Right lobe of liver (tissue), 6 donors: ENCODE data around the gene HCRT. TPM values are rescaled to one million over a fixed set of nuclear protein-coding genes. Genes with fewer than 3 reads are reported as not detected.

Experiments used
- ATAC-seq, 4 donors: fragments of 200-7000 bp; cut with Tn5 transposase; one replicate each; pipeline ENCODE4 v1.9.1; 2020; ENCODE audit warnings: mild to moderate bottlenecking in 4 of 4, moderate library complexity in 4 of 4
- DNase-seq, 3 donors: peaks; one replicate each; pipeline ENCODE4 v3.0.0-alpha.2; 2020
- H3K27ac ChIP-seq, 3 donors: fragments of 200-600 bp; one replicate each; pipeline ENCODE4 v1.8.0; 2022
- H3K27me3 ChIP-seq, 2 donors: fragments of 200-600 bp; one replicate each; pipeline ENCODE4 v1.8.0; 2022
- H3K36me3 ChIP-seq, 4 donors: fragments of 200-600 bp; sonication (generic) in 1 of 4; one replicate each; pipeline versions ENCODE4 v1.5.1 to v1.8.0; 2017 to 2022; ENCODE audit warnings: control low read depth in 1 of 4
- H3K4me1 ChIP-seq, 4 donors: fragments of 200-600 bp; sonication (generic) in 1 of 4; one replicate each; pipeline versions ENCODE4 v1.5.1 to v1.8.0; 2017 to 2022; ENCODE audit warnings: control low read depth in 1 of 4
- H3K4me3 ChIP-seq, 3 donors: fragments of 200-600 bp; one replicate each; pipeline ENCODE4 v1.8.0; 2022
- H3K9me3 ChIP-seq, 4 donors: fragments of 200-600 bp; sonication (generic) in 1 of 4; one replicate each; pipeline versions ENCODE4 v1.5.1 to v1.8.0; 2017 to 2022; ENCODE audit warnings: control low read depth in 1 of 4
- POLR2A ChIP-seq: fragments of 450-650 bp; IDR thresholded peaks from one replicate; pipeline ENCODE4 v1.6.1; 2017; ENCODE audit warnings: antibody characterized with exemption, mild to moderate bottlenecking
- WGBS: methylation state at CpG from one replicate; pipeline ENCODE4 v1.1.6; 2018; ENCODE audit warnings: low coverage, low lambda C conversion rate; ENCODE audit not compliant: insufficient coverage; ENCODE audit errors: missing lambda C conversion rate; 5-methylcytosine and 5-hydroxymethylcytosine counted together
- intact Hi-C, 2 donors: fragments of 100-400 bp; cut with DNase I; formaldehyde crosslinking; loops; one replicate each; pipeline versions ENCODE4 v1.11.2 to v1.14.1; 2022
- total RNA-seq, 6 experiments: library from RNA; depleted of rRNA in 2 of 6; stranded (reverse); fragments of >200 nt in 2 of 6; fragmentation: NEBNext Ultra II Directional in 3 of 6; extraction: Animal tissue kit (Norgen Biotek cat#: 25700) in 3 of 6; gene quantifications; one replicate each; pipeline versions ENCODE4 v1.1.0 to v1.2.4, GENCODE V29; 2016 to 2023
- TF ChIP-seq, protein P1 (sequence below), 4 donors: fragments of 200-600 bp in 3 of 4; fragments of 450-650 bp in 1 of 4; IDR thresholded peaks; one replicate each; pipeline versions ENCODE4 v1.5.1 to v1.8.0; 2016 to 2022; ENCODE audit warnings: antibody characterized with exemption in 4 of 4, mild to moderate bottlenecking in 2 of 4
- donor health status: DM: no; HTN: yes; CAD: no.
- donor health status: DM: no; HTN: no; CAD: no.
- donor health status: DM: no; HTN: no; CAD: no.
- donor health status: DM: no; HTN: yes; CAD: no.
- donor health status: DM: no; HTN: yes; CAD: no.

Gene HCRT
- total RNA-seq, 6 experiments from 2014 or later: not detected

DNA sequence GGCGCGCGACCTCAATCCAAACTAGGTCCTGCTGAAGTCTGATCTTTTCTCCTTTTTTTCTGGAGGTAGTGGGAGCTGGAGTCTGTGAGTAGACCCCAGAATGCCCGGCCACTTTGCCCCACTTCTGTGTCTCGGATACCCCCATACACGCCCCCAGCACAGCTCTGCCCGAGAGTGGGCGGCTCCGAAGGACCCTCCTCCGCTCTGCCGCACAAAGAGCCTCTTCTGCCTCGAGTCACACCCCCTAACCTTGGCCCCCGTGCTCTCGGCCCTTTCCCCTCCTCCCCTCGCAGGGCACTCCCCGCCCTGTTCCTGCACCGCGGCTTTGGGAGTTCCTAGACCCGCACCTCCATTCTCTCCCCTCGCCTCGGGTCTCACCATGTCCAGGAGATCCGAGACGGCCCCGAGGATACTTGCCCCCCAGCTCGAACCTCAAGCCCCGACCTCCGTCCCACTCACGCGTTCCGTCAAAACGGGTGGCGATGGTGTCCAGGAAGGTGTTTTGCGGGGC, 4.8 kb downstream of the HCRT start:
- Histone ChIP-seq H3K4me3 (peak overlapping the region in 2 of 3 donors; percentile 5 to 38), H3K9me3 (no peaks in the 10 kb centered on the region), H3K36me3 (no peaks in the 10 kb centered on the region), H3K27ac (no peak overlapping the region), H3K27me3 (peaks cover 0 to 7% of the 10 kb centered on the region in 2 donors), H3K4me1 (peaks cover 0 to 16% (median 0%) of the 10 kb centered on the region in 4 donors)
- WGBS: 5% methylated on average over 10 of the region's 33 CpGs
- no peak for TF ChIP-seq POLR2A
- DNase-seq (no peak), ATAC-seq (no peak)
- intact Hi-C loops: no loop called here

- peaks cover 0 to 7% of the 10 kb centered on the region in 2 donors for H3K27me3 ChIP-seq
- no peak overlapping the region for H3K4me3 ChIP-seq
- 16% methylated on average over 11 of the region's 20 CpGs for WGBS
- DNase-seq (no peak), ATAC-seq (peak in 3 of 4 donors; percentile 3 to 13 (median 7))
- peaks cover 0 to 16% (median 0%) of the 10 kb centered on the region in 4 donors for H3K4me1 ChIP-seq
- H3K36me3 ChIP-seq: no peaks in the 10 kb centered on the region
- H3K9me3 ChIP-seq: no peaks in the 10 kb centered on the region
- intact Hi-C loops: loop anchor here in 1 of 2 donors (10.0 kb wide), 1 partner anchor 55 kb away; the partner anchor contains the start of genes HSPB9 and KAT2A
- TF ChIP-seq POLR2A: no peak
- TF ChIP-seq, protein P1, sequence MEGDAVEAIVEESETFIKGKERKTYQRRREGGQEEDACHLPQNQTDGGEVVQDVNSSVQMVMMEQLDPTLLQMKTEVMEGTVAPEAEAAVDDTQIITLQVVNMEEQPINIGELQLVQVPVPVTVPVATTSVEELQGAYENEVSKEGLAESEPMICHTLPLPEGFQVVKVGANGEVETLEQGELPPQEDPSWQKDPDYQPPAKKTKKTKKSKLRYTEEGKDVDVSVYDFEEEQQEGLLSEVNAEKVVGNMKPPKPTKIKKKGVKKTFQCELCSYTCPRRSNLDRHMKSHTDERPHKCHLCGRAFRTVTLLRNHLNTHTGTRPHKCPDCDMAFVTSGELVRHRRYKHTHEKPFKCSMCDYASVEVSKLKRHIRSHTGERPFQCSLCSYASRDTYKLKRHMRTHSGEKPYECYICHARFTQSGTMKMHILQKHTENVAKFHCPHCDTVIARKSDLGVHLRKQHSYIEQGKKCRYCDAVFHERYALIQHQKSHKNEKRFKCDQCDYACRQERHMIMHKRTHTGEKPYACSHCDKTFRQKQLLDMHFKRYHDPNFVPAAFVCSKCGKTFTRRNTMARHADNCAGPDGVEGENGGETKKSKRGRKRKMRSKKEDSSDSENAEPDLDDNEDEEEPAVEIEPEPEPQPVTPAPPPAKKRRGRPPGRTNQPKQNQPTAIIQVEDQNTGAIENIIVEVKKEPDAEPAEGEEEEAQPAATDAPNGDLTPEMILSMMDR (IDR thresholded peaks at IDR 0.05): no peak
- H3K27ac ChIP-seq: no peak overlapping the region
These were observed 5.3 kb downstream of the HCRT start for GRCh38 chr17:42179911-42180410.

DNA sequence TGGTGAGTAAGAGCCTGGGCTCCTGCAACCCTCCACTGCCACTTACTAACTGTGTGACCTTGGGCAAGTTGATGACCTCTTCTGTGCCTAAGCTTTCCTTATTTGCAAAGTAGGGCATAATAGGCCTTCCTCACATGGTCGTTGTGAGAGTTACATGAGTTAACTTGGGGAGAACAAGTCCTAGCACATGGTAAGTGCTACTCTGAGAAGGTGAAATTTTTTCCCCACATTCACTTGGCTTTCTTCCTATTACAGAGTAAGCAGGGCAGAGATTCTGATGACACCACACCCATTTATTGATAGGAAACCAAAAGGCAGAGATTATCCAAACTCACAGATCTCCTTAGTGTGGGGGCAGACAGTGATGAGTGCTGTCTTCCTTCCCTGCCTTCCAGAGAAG, 5.9 kb downstream of the HCRT start:
- Histone ChIP-seq H3K4me3 (no peak overlapping the region), H3K36me3 (no peaks in the 10 kb centered on the region), H3K4me1 (peaks cover 0 to 16% (median 0%) of the 10 kb centered on the region in 4 donors), H3K27me3 (peaks cover 0 to 7% of the 10 kb centered on the region in 2 donors), H3K27ac (no peak overlapping the region), H3K9me3 (no peaks in the 10 kb centered on the region)
- 0% methylated on average over 1 of the region's 1 CpG for WGBS
- no peak for ATAC-seq
- intact Hi-C loops: loop anchor here in 1 of 2 donors (10.0 kb wide), 1 partner anchor 55 kb away; the partner anchor contains the start of genes HSPB9 and KAT2A
- no peak for DNase-seq
- TF ChIP-seq POLR2A: no peak

DNA sequence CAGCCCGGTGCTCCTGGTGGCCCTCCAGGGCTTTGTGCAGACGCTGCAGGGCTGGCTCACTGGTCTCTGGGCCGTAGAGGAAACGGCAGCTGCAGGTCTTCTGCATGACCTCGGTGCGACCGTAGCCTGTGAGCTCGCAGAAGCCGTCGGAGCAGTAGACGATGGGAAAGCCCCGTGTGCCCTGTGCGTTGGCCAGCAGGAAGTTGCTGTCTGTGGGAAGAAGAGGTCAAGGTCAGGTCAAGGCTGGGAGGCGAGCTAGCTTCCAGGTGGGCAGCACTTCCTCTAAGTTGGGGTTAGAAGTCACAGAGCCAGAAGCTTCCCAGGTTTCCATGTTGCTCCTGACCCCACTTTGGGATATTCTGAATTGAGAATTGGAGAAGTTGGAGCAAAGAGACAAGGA, 6.4 kb downstream of the HCRT start:
- no peak overlapping the region for H3K27ac ChIP-seq
- H3K4me1 ChIP-seq: peaks cover 0 to 16% (median 0%) of the 10 kb centered on the region in 4 donors
- peaks cover 0 to 7% of the 10 kb centered on the region in 2 donors for H3K27me3 ChIP-seq
- intact Hi-C loops: loop anchor here in 1 of 2 donors (10.0 kb wide), 1 partner anchor 54 kb away; the partner anchor contains the start of genes HSPB9 and KAT2A
- no peak overlapping the region for H3K4me3 ChIP-seq
- H3K36me3 ChIP-seq: no peaks in the 10 kb centered on the region
- DNase-seq (peak in 1 of 3 donors; percentile 50), ATAC-seq (peak in 2 of 4 donors; percentile 3 to 35)
- H3K9me3 ChIP-seq: no peaks in the 10 kb centered on the region
- TF ChIP-seq, protein P1 (IDR thresholded peaks at IDR 0.05): no peak
- TF ChIP-seq POLR2A: no peak
- WGBS: 13% methylated on average over 3 of the region's 14 CpGs

DNA sequence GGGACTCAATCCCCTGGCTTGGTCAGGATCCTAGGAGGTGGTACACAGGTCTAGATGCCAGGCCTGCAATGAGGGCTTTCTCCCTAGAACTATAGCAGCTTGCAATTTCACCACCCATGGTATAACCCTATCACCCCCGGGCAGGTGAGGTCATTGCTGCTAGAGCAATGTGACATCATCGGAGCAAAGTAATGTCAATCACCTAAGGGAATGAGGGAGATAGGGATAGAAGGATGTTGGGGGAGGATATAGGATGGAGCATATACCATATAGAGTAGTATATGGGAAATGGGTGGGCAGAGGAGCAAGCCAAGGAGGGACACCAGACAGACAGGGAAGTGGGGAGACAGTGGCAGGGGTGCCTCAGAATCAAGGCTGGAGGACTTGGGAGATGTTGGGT, 7.6 kb downstream of the HCRT start:
- WGBS: 67% methylated on average over 1 of the region's 2 CpGs
- no peak for ATAC-seq
- TF ChIP-seq, protein P1 (IDR thresholded peaks at IDR 0.05): no peak
- no peak for TF ChIP-seq POLR2A

More for the DNA sequence above, 7.6 kb downstream of the HCRT start:
- peaks cover 0 to 10% (median 0%) of the 10 kb centered on the region in 4 donors for H3K4me1 ChIP-seq
- no peaks in the 10 kb centered on the region for H3K9me3 ChIP-seq
- DNase-seq: no peak
- H3K36me3 ChIP-seq: no peaks in the 10 kb centered on the region
- H3K27me3 ChIP-seq: peaks cover 0 to 7% of the 10 kb centered on the region in 2 donors
- no peak overlapping the region for H3K4me3 ChIP-seq
- intact Hi-C loops: loop anchor here in 1 of 2 donors (10.0 kb wide), 1 partner anchor 53 kb away; the partner anchor contains the start of genes HSPB9 and KAT2A
- H3K27ac ChIP-seq: no peak overlapping the region
